Type B pancreatic cell (in vitro differentiated cells): ENCODE data around the gene PAQR6. TPM values are rescaled to one million over a fixed set of nuclear protein-coding genes. Genes with fewer than 3 reads are reported as not detected.

ENCODE experiments used
- DNase-seq: peaks from one replicate; pipeline ENCODE4 v3.0.0; 2021; ENCODE audit warnings: mixed read lengths; ENCODE audit not compliant: unreplicated experiment; ENCODE audit errors: extremely low spot score
- H3K27ac Mint-ChIP-seq: 2 replicates; pipeline ENCODE4 v1.8.0; 2021; ENCODE audit warnings: mild to moderate bottlenecking, mixed read lengths
- H3K27me3 Mint-ChIP-seq: 2 replicates; pipeline ENCODE4 v1.8.0; 2021; ENCODE audit warnings: mixed read lengths
- H3K36me3 Mint-ChIP-seq: 2 replicates; pipeline ENCODE4 v1.8.0; 2021; ENCODE audit warnings: mixed read lengths
- H3K4me1 Mint-ChIP-seq: one replicate; pipeline ENCODE4 v1.8.0; 2021; ENCODE audit warnings: mixed read lengths; ENCODE audit not compliant: unreplicated experiment
- H3K4me3 Mint-ChIP-seq: 2 replicates; pipeline ENCODE4 v1.8.0; 2021; ENCODE audit warnings: mild to moderate bottlenecking, mixed read lengths
- H3K9me3 Mint-ChIP-seq: 2 replicates; pipeline ENCODE4 v1.8.0; 2021; ENCODE audit warnings: mixed read lengths
- total RNA-seq: library from RNA; stranded (reverse); gene quantifications from 2 replicates; pipeline ENCODE4 v1.2.1, GENCODE V29; 2021; ENCODE audit warnings: low replicate concordance
- TF ChIP-seq, protein P1 (sequence below): fragments of 200-600 bp; sonication (generic); conservative IDR thresholded peaks from 2 replicates; pipeline ENCODE4 v1.5.0; 2021; ENCODE audit warnings: antibody characterized with exemption, mild to moderate bottlenecking

The PAQR6 gene
- total RNA-seq, 1 donor from 2014 or later, result 19.0 TPM

DNA sequence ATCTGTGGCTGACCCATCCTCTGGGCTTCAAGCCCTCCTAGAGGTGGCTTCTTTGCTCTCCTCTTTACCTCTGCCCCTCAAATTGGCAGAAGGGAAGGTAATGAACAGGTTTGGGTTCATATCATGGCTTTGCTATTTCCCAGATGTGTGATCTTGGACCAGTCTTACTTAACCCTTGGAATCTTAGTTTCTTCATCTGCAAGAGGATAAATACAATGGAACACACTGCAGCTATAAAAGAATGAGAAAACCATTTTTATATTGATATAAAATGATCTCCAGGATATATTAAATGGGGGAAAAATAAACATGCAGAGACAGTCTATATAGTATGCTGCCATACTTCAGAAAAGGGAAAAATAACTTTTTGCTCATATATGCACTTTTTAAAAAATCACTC lies 42.0 kb upstream of the PAQR6 start:
- Mint-ChIP-seq H3K27ac (no peak overlapping the region), H3K36me3 (peaks cover 12% of the 10 kb centered on the region), H3K27me3 (no peaks in the 10 kb centered on the region), H3K9me3 (no peaks in the 10 kb centered on the region), H3K4me3 (no peak overlapping the region), H3K4me1 (peaks cover 15% of the 10 kb centered on the region)
- TF ChIP-seq, protein P1, sequence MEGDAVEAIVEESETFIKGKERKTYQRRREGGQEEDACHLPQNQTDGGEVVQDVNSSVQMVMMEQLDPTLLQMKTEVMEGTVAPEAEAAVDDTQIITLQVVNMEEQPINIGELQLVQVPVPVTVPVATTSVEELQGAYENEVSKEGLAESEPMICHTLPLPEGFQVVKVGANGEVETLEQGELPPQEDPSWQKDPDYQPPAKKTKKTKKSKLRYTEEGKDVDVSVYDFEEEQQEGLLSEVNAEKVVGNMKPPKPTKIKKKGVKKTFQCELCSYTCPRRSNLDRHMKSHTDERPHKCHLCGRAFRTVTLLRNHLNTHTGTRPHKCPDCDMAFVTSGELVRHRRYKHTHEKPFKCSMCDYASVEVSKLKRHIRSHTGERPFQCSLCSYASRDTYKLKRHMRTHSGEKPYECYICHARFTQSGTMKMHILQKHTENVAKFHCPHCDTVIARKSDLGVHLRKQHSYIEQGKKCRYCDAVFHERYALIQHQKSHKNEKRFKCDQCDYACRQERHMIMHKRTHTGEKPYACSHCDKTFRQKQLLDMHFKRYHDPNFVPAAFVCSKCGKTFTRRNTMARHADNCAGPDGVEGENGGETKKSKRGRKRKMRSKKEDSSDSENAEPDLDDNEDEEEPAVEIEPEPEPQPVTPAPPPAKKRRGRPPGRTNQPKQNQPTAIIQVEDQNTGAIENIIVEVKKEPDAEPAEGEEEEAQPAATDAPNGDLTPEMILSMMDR, result no peak
- DNase-seq, result no peak

DNA sequence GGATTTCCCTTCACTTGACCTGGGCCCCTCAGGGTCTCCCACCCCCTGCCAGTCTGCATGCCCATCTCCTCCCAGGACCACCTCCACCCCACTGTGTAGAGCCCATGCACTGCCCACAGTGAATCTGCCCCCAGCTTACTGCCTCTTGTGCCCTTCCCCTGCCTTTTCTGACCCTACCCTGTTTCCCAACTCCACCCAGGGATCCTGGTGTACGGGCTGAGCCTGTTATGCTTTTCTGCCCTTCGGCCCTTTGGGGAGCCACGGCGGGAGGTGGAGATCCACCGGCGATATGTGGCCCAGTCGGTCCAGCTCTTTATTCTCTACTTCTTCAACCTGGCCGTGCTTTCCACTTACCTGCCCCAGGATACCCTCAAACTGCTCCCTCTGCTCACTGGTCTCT lies 38.2 kb upstream of the PAQR6 start:
- H3K36me3 Mint-ChIP-seq, result peaks cover 12% of the 10 kb centered on the region
- DNase-seq, result no peak
- peak overlapping the region; percentile 36 for H3K27ac Mint-ChIP-seq
- no peaks in the 10 kb centered on the region for H3K27me3 Mint-ChIP-seq
- TF ChIP-seq, protein P1, result no peak
- peak overlapping the region; percentile 45 for H3K4me3 Mint-ChIP-seq
- H3K9me3 Mint-ChIP-seq, result no peaks in the 10 kb centered on the region
- H3K4me1 Mint-ChIP-seq, result peaks cover 24% of the 10 kb centered on the region

DNA sequence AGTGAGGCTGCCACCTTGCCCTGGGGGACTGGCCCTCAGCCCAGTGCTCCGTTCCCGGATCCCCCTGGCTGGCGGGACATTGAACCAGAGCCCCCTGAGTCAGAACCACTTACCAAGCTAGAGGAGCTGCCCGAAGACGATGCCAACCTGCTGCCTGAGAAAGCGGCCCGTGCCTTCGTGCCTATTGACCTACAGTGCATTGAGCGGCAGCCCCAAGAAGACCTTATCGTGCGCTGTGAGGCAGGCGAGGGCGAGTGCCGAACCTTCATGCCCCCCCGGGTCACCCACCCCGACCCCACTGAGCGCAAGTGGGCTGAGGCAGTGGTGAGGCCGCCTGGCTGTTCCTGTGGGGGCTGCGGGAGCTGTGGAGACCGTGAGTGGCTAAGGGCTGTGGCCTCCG lies 37.6 kb upstream of the PAQR6 start:
- H3K27me3 Mint-ChIP-seq, result no peaks in the 10 kb centered on the region
- no peak overlapping the region for H3K27ac Mint-ChIP-seq
- H3K4me3 Mint-ChIP-seq, result no peak overlapping the region
- H3K4me1 Mint-ChIP-seq, result peaks cover 30% of the 10 kb centered on the region
- H3K9me3 Mint-ChIP-seq, result no peaks in the 10 kb centered on the region
- peaks cover 11% of the 10 kb centered on the region for H3K36me3 Mint-ChIP-seq
- TF ChIP-seq, protein P1, result no peak
- no peak for DNase-seq

DNA sequence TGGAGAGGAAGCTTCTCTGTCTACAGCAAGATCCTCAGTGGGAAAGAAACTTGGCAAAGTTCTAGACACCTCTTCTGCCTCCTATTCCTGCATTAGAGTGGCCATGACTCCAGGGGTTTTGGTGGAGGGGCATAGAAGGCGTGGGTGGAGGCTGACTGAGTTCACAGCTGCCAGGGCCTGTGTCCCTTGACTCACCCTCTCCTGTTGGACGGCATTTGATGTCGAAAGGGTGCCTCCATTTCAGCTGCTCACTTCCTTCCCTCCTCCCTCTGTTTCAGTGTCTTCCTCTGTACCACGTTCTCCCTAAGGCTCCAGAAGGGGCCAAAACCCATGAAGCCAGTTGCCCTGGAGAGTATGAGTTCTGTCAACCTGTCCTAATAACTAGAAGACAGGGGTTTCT lies 36.9 kb upstream of the PAQR6 start:
- Mint-ChIP-seq H3K9me3 (no peaks in the 10 kb centered on the region), H3K27me3 (no peaks in the 10 kb centered on the region), H3K4me3 (peak overlapping the region; percentile 93), H3K27ac (peak overlapping the region; percentile 97), H3K4me1 (peaks cover 30% of the 10 kb centered on the region), H3K36me3 (peaks cover 7% of the 10 kb centered on the region)
- DNase-seq, result no peak
- TF ChIP-seq, protein P1, result no peak

DNA sequence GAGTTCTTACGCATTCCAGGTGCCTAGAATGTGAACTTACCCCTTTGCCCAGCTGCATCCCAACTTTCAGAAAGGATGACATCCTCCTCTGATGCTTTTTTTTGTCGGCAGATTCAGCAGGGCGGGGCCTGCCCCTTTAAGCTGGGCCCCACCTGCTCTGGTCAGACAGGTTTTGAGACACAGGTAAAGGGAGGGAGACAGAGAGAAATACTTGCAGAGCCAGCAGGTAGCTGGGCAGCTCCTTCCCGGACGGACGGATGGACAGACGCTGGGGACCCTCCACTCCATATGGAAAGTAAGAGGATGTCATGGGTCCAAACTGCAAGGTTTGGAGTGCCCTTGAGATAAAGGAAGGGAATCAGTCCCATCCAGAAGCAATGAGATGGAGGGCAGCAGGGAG lies 36.3 kb upstream of the PAQR6 start, which contains the start of gene TMEM79:
Gene TMEM79 (plus strand): TSS at position 214 of the 400 bp plus-strand sequence. CDS start 902 bp downstream, outside the sequence.
- Mint-ChIP-seq H3K9me3 (no peaks in the 10 kb centered on the region), H3K27ac (peak within 1 kb of the TSS; percentile 97), H3K36me3 (peaks cover 4% of the 10 kb centered on the region), H3K27me3 (no peaks in the 10 kb centered on the region), H3K4me3 (peak within 1 kb of the TSS; percentile 93), H3K4me1 (peaks cover 30% of the 10 kb centered on the region)
- TF ChIP-seq, protein P1, result no peak
- no peak for DNase-seq

DNA sequence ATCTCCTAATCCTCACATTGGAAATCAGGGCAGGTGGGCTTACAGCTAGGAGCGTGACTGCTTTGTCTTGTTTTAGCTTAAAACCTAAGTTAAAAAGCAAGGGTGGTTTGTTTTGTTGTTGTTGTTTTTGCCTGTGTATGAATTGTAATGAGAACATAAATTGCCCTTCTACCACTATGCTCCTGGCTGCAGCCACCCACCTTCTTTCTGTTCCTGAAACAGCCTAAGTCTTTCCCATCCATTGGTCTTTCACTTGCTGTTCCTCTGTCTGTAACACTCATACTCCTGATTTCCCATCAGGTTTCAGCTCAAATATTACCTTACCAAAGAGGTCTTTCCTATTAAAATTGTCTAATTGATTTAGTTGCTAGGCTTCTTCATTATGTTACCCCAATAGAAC lies 35.7 kb upstream of the PAQR6 start:
- TF ChIP-seq, protein P1, result no peak
- peak overlapping the region; percentile 97 for H3K27ac Mint-ChIP-seq
- peaks cover 4% of the 10 kb centered on the region for H3K36me3 Mint-ChIP-seq
- H3K4me3 Mint-ChIP-seq, result peak overlapping the region; percentile 93
- no peak for DNase-seq
- H3K9me3 Mint-ChIP-seq, result no peaks in the 10 kb centered on the region
- no peaks in the 10 kb centered on the region for H3K27me3 Mint-ChIP-seq
- H3K4me1 Mint-ChIP-seq, result peaks cover 30% of the 10 kb centered on the region
